HepG2 (cell line): ENCODE measurements around the gene TMEM184B. TPM values are rescaled to one million over a fixed set of nuclear protein-coding genes. Genes with fewer than 3 reads are reported as not detected.
A peak's percentile ranks its signal among the peaks of the same experiment; 100 is the strongest.

Source experiments
- ATF7-NPFF ChIP-seq: sonication (generic); formaldehyde crosslinking; IDR thresholded peaks from 2 replicates; pipeline ENCODE4 v1.8.1; 2023; ENCODE audit warnings: mild to moderate bottlenecking, low read depth, missing genetic modification reagents, moderate library complexity
- FOXK2 ChIP-seq: fragments of 450-650 bp; IDR thresholded peaks from 2 replicates; pipeline ENCODE4 v1.6.1; 2016
- IKZF1 ChIP-seq: fragments of 450-650 bp; IDR thresholded peaks from 2 replicates; pipeline ENCODE4 v1.7.1; 2016
- KMT2A ChIP-seq: sonication (generic); formaldehyde crosslinking; IDR thresholded peaks from 2 replicates; pipeline ENCODE4 v1.4.0; 2020; ENCODE audit warnings: missing genetic modification reagents
- NBN ChIP-seq: fragments of 450-650 bp; conservative IDR thresholded peaks from 2 replicates; pipeline ENCODE4 v1.6.1; 2017
- NPAS2 ChIP-seq: sonication (generic); formaldehyde crosslinking; IDR thresholded peaks from 2 replicates; pipeline ENCODE4 v1.8.0; 2022; ENCODE audit warnings: mild to moderate bottlenecking, missing genetic modification reagents, borderline replicate concordance
- RELA ChIP-seq: sonication (generic); formaldehyde crosslinking; IDR thresholded peaks from 2 replicates; pipeline ENCODE4 v1.4.0; 2020; ENCODE audit warnings: missing genetic modification reagents
- SMARCC2 ChIP-seq: fragments of 450-650 bp; IDR thresholded peaks from 2 replicates; pipeline ENCODE4 v1.6.1; 2017; ENCODE audit warnings: antibody characterized with exemption, mild to moderate bottlenecking
- SNAPC2 ChIP-seq: sonication (generic); formaldehyde crosslinking; IDR thresholded peaks from 2 replicates; pipeline ENCODE4 v1.8.1; 2022; ENCODE audit warnings: mild to moderate bottlenecking, missing genetic modification reagents
- SOX13 ChIP-seq, 3 experiments: fragments of 450-650 bp in 1 of 3; sonication (generic) in 1 of 3; formaldehyde crosslinking in 1 of 3; IDR thresholded peaks in 2 of 3; conservative IDR thresholded peaks in 1 of 3; 2 replicates each; pipeline versions ENCODE4 v1.5.0 to v1.6.1; 2016 to 2020; ENCODE audit warnings: antibody characterized with exemption in 1 of 3, mild to moderate bottlenecking in 1 of 3, missing compliant biosample characterization in 1 of 3, missing genetic modification reagents in 1 of 3, moderate library complexity in 1 of 3
- TFE3 ChIP-seq: IDR thresholded peaks from 2 replicates; pipeline ENCODE4 v1.6.1; 2016
- ZFAT ChIP-seq: sonication (generic); formaldehyde crosslinking; conservative IDR thresholded peaks from 2 replicates; pipeline ENCODE4 v1.8.1; 2023; ENCODE audit warnings: missing genetic modification reagents, inconsistent platforms
- ZFP91 ChIP-seq: sonication (generic); formaldehyde crosslinking; IDR thresholded peaks from 2 replicates; pipeline ENCODE4 v1.9.0; 2022; ENCODE audit warnings: missing genetic modification reagents, mild to moderate bottlenecking, borderline replicate concordance
- ZMYM4 ChIP-seq: sonication (generic); formaldehyde crosslinking; IDR thresholded peaks from 2 replicates; pipeline ENCODE4 v1.8.1; 2023; ENCODE audit warnings: mild to moderate bottlenecking, missing genetic modification reagents
- ZNF232 ChIP-seq: sonication (generic); formaldehyde crosslinking; IDR thresholded peaks from 2 replicates; pipeline ENCODE4 v1.4.0; 2020; ENCODE audit warnings: missing genetic modification reagents, borderline replicate concordance
- ZNF546 ChIP-seq: sonication (generic); formaldehyde crosslinking; conservative IDR thresholded peaks from 2 replicates; pipeline ENCODE4 v1.8.1; 2023; ENCODE audit warnings: mild to moderate bottlenecking, missing genetic modification reagents
- ZNF550 ChIP-seq: sonication (generic); formaldehyde crosslinking; IDR thresholded peaks from 2 replicates; pipeline ENCODE4 v1.4.0; 2020; ENCODE audit warnings: mild to moderate bottlenecking, missing genetic modification reagents, borderline replicate concordance
- ZNF567 ChIP-seq: sonication (generic); formaldehyde crosslinking; IDR thresholded peaks from 2 replicates; pipeline ENCODE4 v1.8.1; 2023; ENCODE audit warnings: mild to moderate bottlenecking, missing genetic modification reagents, borderline replicate concordance
- ZNF577 ChIP-seq: sonication (generic); formaldehyde crosslinking; IDR thresholded peaks from 2 replicates; pipeline ENCODE4 v1.4.0; 2020; ENCODE audit warnings: mild to moderate bottlenecking, low read depth, missing genetic modification reagents, borderline replicate concordance
- polyA plus RNA-seq, 8 experiments: library from polyadenylated mRNA; depleted of rRNA in 3 of 8; stranded (reverse) in 7 of 8; unstranded in 1 of 8; fragments of >200 nt; fragmentation: Illumina TruSeq in 4 of 8; extraction: Trizol in 4 of 8; gene quantifications; 2 replicates each; pipeline versions ENCODE4 v1.2.1 to v1.2.3, GENCODE V29; 2011 to 2016; ENCODE audit warnings: low read depth in 4 of 8, missing spikeins in 1 of 8, mixed read lengths in 1 of 8; ENCODE audit not compliant: insufficient read depth in 1 of 8
- total RNA-seq, 5 experiments: library from RNA; depleted of rRNA; stranded (reverse); fragments of >200 nt; fragmentation: Illumina TruSeq; extraction: Trizol; gene quantifications; 2 replicates each; pipeline ENCODE4 v1.2.3, GENCODE V29; 2016; ENCODE audit warnings: low read depth in 1 of 5
- TF ChIP-seq, protein P1 (sequence below): sonication (generic); formaldehyde crosslinking; IDR thresholded peaks from 2 replicates; pipeline ENCODE4 v1.5.0; 2020; ENCODE audit warnings: missing genetic modification reagents
- TF ChIP-seq, protein P2 (sequence below): sonication (generic); formaldehyde crosslinking; IDR thresholded peaks from 2 replicates; pipeline ENCODE4 v1.4.0; 2020; ENCODE audit warnings: missing genetic modification reagents

Gene TMEM184B
- total and polyA plus RNA-seq, 2 of the 13 experiments (the other 11 are each of a cell fraction or from before 2014, with no cell fraction given), result 15.9 to 16.0 TPM

- TF ChIP-seq ZFP91 (CRISPR knock-in tag) (peak; percentile 11; the same call in 1 of the 2 replicates), NBN (no peak), ATF7-NPFF (CRISPR knock-in tag) (no peak), ZNF232 (CRISPR knock-in tag) (no peak), ZNF577 (CRISPR knock-in tag) (no peak), ZNF567 (CRISPR knock-in tag) (no peak), ZNF546 (CRISPR knock-in tag) (no peak), RELA (CRISPR knock-in tag) (no peak), FOXK2 (no peak), ZMYM4 (CRISPR knock-in tag) (no peak), IKZF1 (no peak), SOX13 (IDR thresholded peaks at IDR 0.05) (no peak), SOX13 (CRISPR knock-in tag; conservative IDR thresholded peaks at IDR 0.05 in 1 of 2, IDR thresholded peaks at IDR 0.05 in 1 of 2) (peak in 1 of 2 experiments; percentile 13; a peak in 1 of 4 replicates), KMT2A (CRISPR knock-in tag) (no peak), ZNF550 (CRISPR knock-in tag) (no peak), SMARCC2 (no peak), NPAS2 (no peak), TFE3 (CRISPR knock-in tag) (no peak), SNAPC2 (CRISPR knock-in tag) (no peak), ZFAT (CRISPR knock-in tag) (no peak)
- TF ChIP-seq, protein P1, sequence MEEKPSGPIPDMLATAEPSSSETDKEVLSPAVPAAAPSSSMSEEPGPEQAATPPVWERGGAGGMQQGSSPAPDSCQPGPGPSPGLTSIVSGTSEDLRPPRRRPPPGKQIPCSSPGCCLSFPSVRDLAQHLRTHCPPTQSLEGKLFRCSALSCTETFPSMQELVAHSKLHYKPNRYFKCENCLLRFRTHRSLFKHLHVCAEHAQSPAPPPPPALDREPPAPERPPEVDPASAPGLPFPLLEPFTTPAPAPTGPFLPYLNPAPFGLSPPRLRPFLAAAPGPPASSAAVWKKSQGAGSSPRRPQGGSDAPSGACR (CRISPR knock-in tag), result no peak
- TF ChIP-seq, protein P2, sequence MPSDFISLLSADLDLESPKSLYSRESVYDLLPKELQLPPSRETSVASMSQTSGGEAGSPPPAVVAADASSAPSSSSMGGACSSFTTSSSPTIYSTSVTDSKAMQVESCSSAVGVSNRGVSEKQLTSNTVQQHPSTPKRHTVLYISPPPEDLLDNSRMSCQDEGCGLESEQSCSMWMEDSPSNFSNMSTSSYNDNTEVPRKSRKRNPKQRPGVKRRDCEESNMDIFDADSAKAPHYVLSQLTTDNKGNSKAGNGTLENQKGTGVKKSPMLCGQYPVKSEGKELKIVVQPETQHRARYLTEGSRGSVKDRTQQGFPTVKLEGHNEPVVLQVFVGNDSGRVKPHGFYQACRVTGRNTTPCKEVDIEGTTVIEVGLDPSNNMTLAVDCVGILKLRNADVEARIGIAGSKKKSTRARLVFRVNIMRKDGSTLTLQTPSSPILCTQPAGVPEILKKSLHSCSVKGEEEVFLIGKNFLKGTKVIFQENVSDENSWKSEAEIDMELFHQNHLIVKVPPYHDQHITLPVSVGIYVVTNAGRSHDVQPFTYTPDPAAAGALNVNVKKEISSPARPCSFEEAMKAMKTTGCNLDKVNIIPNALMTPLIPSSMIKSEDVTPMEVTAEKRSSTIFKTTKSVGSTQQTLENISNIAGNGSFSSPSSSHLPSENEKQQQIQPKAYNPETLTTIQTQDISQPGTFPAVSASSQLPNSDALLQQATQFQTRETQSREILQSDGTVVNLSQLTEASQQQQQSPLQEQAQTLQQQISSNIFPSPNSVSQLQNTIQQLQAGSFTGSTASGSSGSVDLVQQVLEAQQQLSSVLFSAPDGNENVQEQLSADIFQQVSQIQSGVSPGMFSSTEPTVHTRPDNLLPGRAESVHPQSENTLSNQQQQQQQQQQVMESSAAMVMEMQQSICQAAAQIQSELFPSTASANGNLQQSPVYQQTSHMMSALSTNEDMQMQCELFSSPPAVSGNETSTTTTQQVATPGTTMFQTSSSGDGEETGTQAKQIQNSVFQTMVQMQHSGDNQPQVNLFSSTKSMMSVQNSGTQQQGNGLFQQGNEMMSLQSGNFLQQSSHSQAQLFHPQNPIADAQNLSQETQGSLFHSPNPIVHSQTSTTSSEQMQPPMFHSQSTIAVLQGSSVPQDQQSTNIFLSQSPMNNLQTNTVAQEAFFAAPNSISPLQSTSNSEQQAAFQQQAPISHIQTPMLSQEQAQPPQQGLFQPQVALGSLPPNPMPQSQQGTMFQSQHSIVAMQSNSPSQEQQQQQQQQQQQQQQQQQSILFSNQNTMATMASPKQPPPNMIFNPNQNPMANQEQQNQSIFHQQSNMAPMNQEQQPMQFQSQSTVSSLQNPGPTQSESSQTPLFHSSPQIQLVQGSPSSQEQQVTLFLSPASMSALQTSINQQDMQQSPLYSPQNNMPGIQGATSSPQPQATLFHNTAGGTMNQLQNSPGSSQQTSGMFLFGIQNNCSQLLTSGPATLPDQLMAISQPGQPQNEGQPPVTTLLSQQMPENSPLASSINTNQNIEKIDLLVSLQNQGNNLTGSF (CRISPR knock-in tag), result no peak
These were observed 42.4 kb upstream of the TMEM184B start (continued) for GRCh38 chr22:38314933-38315822.
